Liver (tissue), 9 donors: Measurements from ENCODE around the gene FBXO8. TPM values are rescaled to one million over a fixed set of nuclear protein-coding genes. Genes with fewer than 3 reads are reported as not detected.

Experiments
- DNase-seq: peaks from one replicate; pipeline ENCODE4 v3.0.0-alpha.2; 2017; ENCODE audit warnings: low spot score
- H3K27ac ChIP-seq, 2 donors: one replicate each; pipeline ENCODE4 v1.7.0; 2013; ENCODE audit warnings: inconsistent platforms in 2 of 2, low read length in 2 of 2, control low read depth in 1 of 2, low read depth in 1 of 2, mild to moderate bottlenecking in 1 of 2
- H3K27me3 ChIP-seq, 4 donors: one replicate each; pipeline versions ENCODE4 v1.6.1 to v1.7.0; 2013; ENCODE audit warnings: low read length in 3 of 4, inconsistent platforms in 1 of 4, mild to moderate bottlenecking in 1 of 4, moderate library complexity in 1 of 4; ENCODE audit not compliant: control insufficient read depth in 4 of 4, insufficient read depth in 4 of 4
- H3K36me3 ChIP-seq, 4 donors: one replicate each; pipeline versions ENCODE4 v1.6.1 to v1.7.0; 2013; ENCODE audit warnings: low read length in 3 of 4, mild to moderate bottlenecking in 3 of 4, low read depth in 1 of 4, moderate library complexity in 1 of 4; ENCODE audit not compliant: control insufficient read depth in 4 of 4, insufficient read depth in 3 of 4
- H3K4me1 ChIP-seq, 4 donors: one replicate each; pipeline versions ENCODE4 v1.6.1 to v1.7.0; 2013; ENCODE audit warnings: low read length in 3 of 4, mild to moderate bottlenecking in 3 of 4, moderate library complexity in 1 of 4; ENCODE audit not compliant: control insufficient read depth in 4 of 4, insufficient read depth in 4 of 4
- H3K4me3 ChIP-seq, 3 donors: one replicate each; pipeline versions ENCODE4 v1.6.1 to v1.7.0; 2013; ENCODE audit warnings: low read length in 3 of 3, control low read depth in 1 of 3, low read depth in 1 of 3, mild to moderate bottlenecking in 1 of 3
- H3K9ac ChIP-seq, 2 donors: one replicate each; pipeline ENCODE4 v1.7.0; 2013; ENCODE audit warnings: low read length in 2 of 2, mild to moderate bottlenecking in 2 of 2, moderate library complexity in 2 of 2, control low read depth in 1 of 2, low read depth in 1 of 2
- H3K9me3 ChIP-seq, 4 donors: one replicate each; pipeline versions ENCODE4 v1.6.1 to v1.7.0; 2013; ENCODE audit warnings: low read length in 3 of 4; ENCODE audit not compliant: control insufficient read depth in 4 of 4
- ATF3 ChIP-seq: IDR thresholded peaks from 2 replicates; pipeline ENCODE4 v1.6.1; 2016; ENCODE audit warnings: antibody characterized with exemption
- CTCF ChIP-seq: fragments of 150-350 bp; IDR thresholded peaks from 2 replicates; pipeline ENCODE4 v1.5.1; 2017; ENCODE audit warnings: improper control_type of control experiment, low read depth, low read length; ENCODE audit not compliant: missing input control
- EGR1 ChIP-seq, 2 donors: IDR thresholded peaks; 2 replicates each; pipeline ENCODE4 v1.6.1; 2016 to 2018; ENCODE audit warnings: antibody characterized with exemption in 2 of 2, low read depth in 2 of 2
- FOXA1 ChIP-seq: IDR thresholded peaks from 2 replicates; pipeline ENCODE4 v1.6.1; 2016; ENCODE audit warnings: antibody characterized with exemption
- FOXA2 ChIP-seq: IDR thresholded peaks from 2 replicates; pipeline ENCODE4 v1.6.1; 2016; ENCODE audit warnings: antibody characterized with exemption
- GABPA ChIP-seq, 2 donors: IDR thresholded peaks in 1 of 2; conservative IDR thresholded peaks in 1 of 2; 2 replicates each; pipeline ENCODE4 v1.6.1; 2016; ENCODE audit warnings: antibody characterized with exemption in 2 of 2, mild to moderate bottlenecking in 1 of 2, moderate library complexity in 1 of 2
- HNF4A ChIP-seq, 2 donors: conservative IDR thresholded peaks; 2 replicates each; pipeline ENCODE4 v1.6.1; 2016; ENCODE audit warnings: antibody characterized with exemption in 2 of 2, mild to moderate bottlenecking in 2 of 2
- HNF4G ChIP-seq: IDR thresholded peaks from 2 replicates; pipeline ENCODE4 v1.6.1; 2016; ENCODE audit warnings: antibody characterized with exemption
- JUND ChIP-seq, 2 donors: IDR thresholded peaks; 2 replicates each; pipeline ENCODE4 v1.6.1; 2016; ENCODE audit warnings: antibody characterized with exemption in 2 of 2
- MAX ChIP-seq: IDR thresholded peaks from 2 replicates; pipeline ENCODE4 v1.6.1; 2016; ENCODE audit warnings: antibody characterized with exemption
- NR2F2 ChIP-seq: IDR thresholded peaks from 2 replicates; pipeline ENCODE4 v1.6.1; 2016; ENCODE audit warnings: antibody characterized with exemption
- RAD21 ChIP-seq, 2 donors: IDR thresholded peaks; 2 replicates each; pipeline ENCODE4 v1.6.1; 2016; ENCODE audit warnings: antibody characterized with exemption in 2 of 2, mild to moderate bottlenecking in 2 of 2
- REST ChIP-seq: IDR thresholded peaks from 2 replicates; pipeline ENCODE4 v1.6.1; 2016; ENCODE audit warnings: antibody characterized with exemption, mild to moderate bottlenecking
- RXRA ChIP-seq, 2 donors: IDR thresholded peaks; 2 replicates each; pipeline ENCODE4 v1.6.1; 2017 to 2018; ENCODE audit warnings: antibody characterized with exemption in 2 of 2, mild to moderate bottlenecking in 1 of 2
- SP1 ChIP-seq: IDR thresholded peaks from 2 replicates; pipeline ENCODE4 v1.6.1; 2018; ENCODE audit warnings: antibody characterized with exemption, mild to moderate bottlenecking
- TAF1 ChIP-seq: conservative IDR thresholded peaks from 2 replicates; pipeline ENCODE4 v1.6.1; 2016; ENCODE audit warnings: antibody characterized with exemption, mild to moderate bottlenecking
- YY1 ChIP-seq: IDR thresholded peaks from 2 replicates; pipeline ENCODE4 v1.6.1; 2016; ENCODE audit warnings: antibody characterized with exemption, mild to moderate bottlenecking
- ZBTB33 ChIP-seq: IDR thresholded peaks from 2 replicates; pipeline ENCODE4 v1.6.1; 2016; ENCODE audit warnings: antibody characterized with exemption
- WGBS: extraction: QIAGEN DNeasy Blood & Tissue Kit; methylation state at CpG from one replicate; pipeline ENCODE4 v1.1.7; 2013; 5-methylcytosine and 5-hydroxymethylcytosine counted together
- polyA plus RNA-seq, 2 donors: library from polyadenylated mRNA; stranded (reverse) in 1 of 2; unstranded in 1 of 2; fragments of 200-250 nt in 1 of 2; fragments of >200 nt in 1 of 2; fragmentation: Nextera tagmentation in 1 of 2; extraction: Ambion mirVana in 1 of 2; gene quantifications; one replicate each; pipeline versions ENCODE4 v1.2.1 to v1.2.3, GENCODE V29; 2013 to 2015
- total RNA-seq, 2 donors: library from RNA; depleted of rRNA; stranded (reverse); fragments of >200 nt; gene quantifications; one replicate each; pipeline ENCODE4 v1.2.3, GENCODE V29; 2014
- donor health status: healthy.
- donor health status: healthy.
- donor health status: healthy.
- donor health status: healthy.
- donor health status: healthy.

FBXO8 gene
- total and polyA plus RNA-seq, 4 donors: 15.0 to 56.1 (median 35.1) TPM

GRCh38 chr4:174207367-174207766, 76.1 kb downstream of the FBXO8 start (continued):
- no peak for TF ChIP-seq ZBTB33

- Histone ChIP-seq H3K27me3 (peaks cover 0 to 11% (median 0%) of the 10 kb centered on the region in 4 donors), H3K36me3 (no peaks in the 10 kb centered on the region), H3K9me3 (no peaks in the 10 kb centered on the region), H3K4me3 (no peak overlapping the region), H3K9ac (no peak overlapping the region), H3K4me1 (no peaks in the 10 kb centered on the region), H3K27ac (peak overlapping the region in 1 of 2 donors; percentile 31)
- DNase-seq: no peak
- WGBS: 64% methylated on average over 9 of the region's 9 CpGs
- TF ChIP-seq CTCF: no peak
- no peak for TF ChIP-seq HNF4A (conservative IDR thresholded peaks at IDR 0.05)
- TF ChIP-seq ZBTB33: no peak
- TF ChIP-seq EGR1 (IDR thresholded peaks at IDR 0.05; ENCODE audit: low read depth in 2 of 2): no peak
- TF ChIP-seq NR2F2: no peak
- TF ChIP-seq HNF4G: no peak
- no peak for TF ChIP-seq FOXA2
- TF ChIP-seq TAF1: no peak
- no peak for TF ChIP-seq RXRA (IDR thresholded peaks at IDR 0.05)
- TF ChIP-seq FOXA1: no peak
- TF ChIP-seq RAD21 (IDR thresholded peaks at IDR 0.05): no peak
- TF ChIP-seq YY1: no peak
- no peak for TF ChIP-seq GABPA (IDR thresholded peaks at IDR 0.05 in 1 of 2, conservative IDR thresholded peaks at IDR 0.05 in 1 of 2)
- TF ChIP-seq ATF3: no peak
- no peak for TF ChIP-seq REST
- no peak for TF ChIP-seq MAX
- no peak for TF ChIP-seq JUND (IDR thresholded peaks at IDR 0.05)
- TF ChIP-seq SP1: no peak
Measured at GRCh38 chr4:174204164-174204831, 79.2 kb downstream of the FBXO8 start.
